Measurements from ENCODE around the gene MAPKAPK5. TPM values are rescaled to one million over a fixed set of nuclear protein-coding genes. Genes with fewer than 3 reads are reported as not detected.
A peak's percentile ranks its signal among the peaks of the same experiment; 100 is the strongest.

MAPKAPK5 gene
- total and polyA plus RNA-seq, 4 donors: 10.9 to 26.3 (median 12.6) TPM

DNA sequence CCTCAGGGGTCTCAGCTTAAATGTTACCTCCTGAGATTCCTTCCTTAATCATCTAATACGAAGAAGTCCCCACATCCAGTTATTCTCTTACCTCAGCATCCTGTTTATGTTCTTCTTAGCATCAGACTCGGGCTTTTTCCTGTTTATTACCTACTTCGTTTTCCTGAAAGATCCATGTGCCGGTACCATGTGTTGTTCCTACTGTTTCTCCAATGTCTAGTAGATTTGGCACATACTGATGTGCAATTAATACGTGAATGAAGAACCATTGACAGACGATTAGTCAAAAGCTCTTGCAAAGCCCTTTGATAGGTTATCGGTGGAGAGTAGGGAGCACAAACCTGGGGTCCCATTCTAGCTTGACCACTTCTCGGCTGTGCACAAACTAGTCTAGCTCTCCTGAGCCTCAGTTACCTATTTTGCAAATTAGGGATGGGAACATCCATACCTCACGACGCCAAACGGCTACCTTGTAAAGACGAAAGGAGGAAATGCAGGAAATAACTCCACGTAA is 735 bp upstream of the MAPKAPK5 start:
- peaks cover 0 to 8% (median 3%) of the 10 kb centered on the region in 4 donors for H3K36me3 ChIP-seq (ENCODE audit: control insufficient read depth in 4 of 4, insufficient read depth in 3 of 4, low read depth in 1 of 4, low read length in 3 of 4)
- H3K4me3 ChIP-seq (ENCODE audit: low read depth in 1 of 3, low read length in 3 of 3): peak overlapping the region; percentile 69 to 99 (median 98)
- H3K9ac ChIP-seq (ENCODE audit: low read depth in 1 of 2, low read length in 2 of 2): peak overlapping the region; percentile 92 to 94
- no peak for DNase-seq (ENCODE audit: low spot score)
- H3K9me3 ChIP-seq (ENCODE audit: control insufficient read depth in 4 of 4, low read length in 3 of 4): no peaks in the 10 kb centered on the region
- TF ChIP-seq HNF4A (conservative IDR thresholded peaks at IDR 0.05) (peak in 1 of 2 donors; percentile 10), RXRA (IDR thresholded peaks at IDR 0.05) (no peak)
- no peaks in the 10 kb centered on the region for H3K27me3 ChIP-seq (ENCODE audit: control insufficient read depth in 4 of 4, insufficient read depth in 4 of 4, low read length in 3 of 4)
- under 1% methylated on average over 13 of the region's 13 CpGs for WGBS
- peaks cover 14 to 42% (median 33%) of the 10 kb centered on the region in 4 donors for H3K4me1 ChIP-seq (ENCODE audit: control insufficient read depth in 4 of 4, insufficient read depth in 4 of 4, low read length in 3 of 4)
- peak overlapping the region; percentile 94 to 95 for H3K27ac ChIP-seq (ENCODE audit: low read depth in 1 of 2, low read length in 2 of 2)

DNA sequence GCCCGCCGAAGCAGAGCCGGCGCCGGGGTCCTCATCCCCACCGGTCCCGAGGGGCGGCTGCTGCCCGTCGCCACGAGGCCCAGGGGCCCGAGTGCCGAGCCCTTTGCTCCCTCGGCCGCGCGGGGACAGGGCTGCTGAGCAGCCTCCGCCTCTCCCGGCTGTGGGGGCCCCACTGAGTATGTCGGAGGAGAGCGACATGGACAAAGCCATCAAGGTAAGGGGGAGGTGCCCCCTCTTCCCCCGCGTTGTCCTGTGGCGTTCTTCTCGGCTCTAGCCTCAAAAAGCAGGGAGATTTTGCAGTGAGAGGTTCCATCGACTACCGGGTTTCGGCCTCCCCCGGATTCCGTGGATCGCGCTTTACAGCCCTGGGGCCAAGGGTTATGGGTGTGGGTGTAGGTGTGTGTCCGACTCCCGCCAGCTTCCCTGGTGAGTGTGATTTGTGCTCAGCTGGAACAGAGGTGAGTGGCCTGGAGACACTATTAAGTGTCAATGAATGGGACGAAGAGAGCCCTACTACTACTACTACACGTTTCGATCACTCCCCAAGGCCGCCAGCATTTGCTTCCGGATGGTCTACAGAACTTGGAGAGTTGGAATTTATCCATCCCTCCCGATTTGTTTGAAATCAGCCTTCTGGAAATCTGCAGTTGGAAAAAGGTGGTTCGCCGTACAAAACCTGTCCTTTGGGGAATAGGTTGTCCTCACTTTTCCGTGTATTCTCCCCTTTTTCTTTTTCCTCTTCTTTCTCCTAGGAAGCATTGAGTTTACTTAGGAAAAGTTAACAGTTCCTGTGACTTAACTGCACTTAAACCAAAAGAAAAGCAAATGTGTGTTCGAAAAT is 748 bp downstream of the MAPKAPK5 start:
- TF ChIP-seq SP1 (IDR thresholded peaks at IDR 0.05) (no peak), TAF1 (conservative IDR thresholded peaks at IDR 0.05) (no peak)
- Histone ChIP-seq H3K4me1 (ENCODE audit: control insufficient read depth in 4 of 4, insufficient read depth in 4 of 4, low read length in 3 of 4) (peaks cover 14 to 42% (median 33%) of the 10 kb centered on the region in 4 donors), H3K27me3 (ENCODE audit: control insufficient read depth in 4 of 4, insufficient read depth in 4 of 4, low read length in 3 of 4) (no peaks in the 10 kb centered on the region), H3K9me3 (ENCODE audit: control insufficient read depth in 4 of 4, low read length in 3 of 4) (no peaks in the 10 kb centered on the region), H3K9ac (ENCODE audit: low read depth in 1 of 2, low read length in 2 of 2) (peak overlapping the region; percentile 45 to 70), H3K27ac (ENCODE audit: low read depth in 1 of 2, low read length in 2 of 2) (peak overlapping the region; percentile 94 to 95), H3K36me3 (ENCODE audit: control insufficient read depth in 4 of 4, insufficient read depth in 3 of 4, low read depth in 1 of 4, low read length in 3 of 4) (peaks cover 2 to 8% (median 3%) of the 10 kb centered on the region in 4 donors), H3K4me3 (ENCODE audit: low read depth in 1 of 3, low read length in 3 of 3) (peak overlapping the region; percentile 65 to 99 (median 69))
- WGBS: 2% methylated on average over 44 of the region's 44 CpGs
- peak; percentile 43 for DNase-seq (ENCODE audit: low spot score)

- no peak overlapping the region for H3K4me3 ChIP-seq (ENCODE audit: low read depth in 1 of 3, low read length in 3 of 3)
- no peak for DNase-seq (ENCODE audit: low spot score)
- no peak overlapping the region for H3K9ac ChIP-seq (ENCODE audit: low read depth in 1 of 2, low read length in 2 of 2)
- no peak for TF ChIP-seq ZBTB33 (IDR thresholded peaks at IDR 0.05)
- TF ChIP-seq, protein P1, sequence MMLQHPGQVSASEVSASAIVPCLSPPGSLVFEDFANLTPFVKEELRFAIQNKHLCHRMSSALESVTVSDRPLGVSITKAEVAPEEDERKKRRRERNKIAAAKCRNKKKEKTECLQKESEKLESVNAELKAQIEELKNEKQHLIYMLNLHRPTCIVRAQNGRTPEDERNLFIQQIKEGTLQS (IDR thresholded peaks at IDR 0.05): no peak
- TF ChIP-seq, protein P2, sequence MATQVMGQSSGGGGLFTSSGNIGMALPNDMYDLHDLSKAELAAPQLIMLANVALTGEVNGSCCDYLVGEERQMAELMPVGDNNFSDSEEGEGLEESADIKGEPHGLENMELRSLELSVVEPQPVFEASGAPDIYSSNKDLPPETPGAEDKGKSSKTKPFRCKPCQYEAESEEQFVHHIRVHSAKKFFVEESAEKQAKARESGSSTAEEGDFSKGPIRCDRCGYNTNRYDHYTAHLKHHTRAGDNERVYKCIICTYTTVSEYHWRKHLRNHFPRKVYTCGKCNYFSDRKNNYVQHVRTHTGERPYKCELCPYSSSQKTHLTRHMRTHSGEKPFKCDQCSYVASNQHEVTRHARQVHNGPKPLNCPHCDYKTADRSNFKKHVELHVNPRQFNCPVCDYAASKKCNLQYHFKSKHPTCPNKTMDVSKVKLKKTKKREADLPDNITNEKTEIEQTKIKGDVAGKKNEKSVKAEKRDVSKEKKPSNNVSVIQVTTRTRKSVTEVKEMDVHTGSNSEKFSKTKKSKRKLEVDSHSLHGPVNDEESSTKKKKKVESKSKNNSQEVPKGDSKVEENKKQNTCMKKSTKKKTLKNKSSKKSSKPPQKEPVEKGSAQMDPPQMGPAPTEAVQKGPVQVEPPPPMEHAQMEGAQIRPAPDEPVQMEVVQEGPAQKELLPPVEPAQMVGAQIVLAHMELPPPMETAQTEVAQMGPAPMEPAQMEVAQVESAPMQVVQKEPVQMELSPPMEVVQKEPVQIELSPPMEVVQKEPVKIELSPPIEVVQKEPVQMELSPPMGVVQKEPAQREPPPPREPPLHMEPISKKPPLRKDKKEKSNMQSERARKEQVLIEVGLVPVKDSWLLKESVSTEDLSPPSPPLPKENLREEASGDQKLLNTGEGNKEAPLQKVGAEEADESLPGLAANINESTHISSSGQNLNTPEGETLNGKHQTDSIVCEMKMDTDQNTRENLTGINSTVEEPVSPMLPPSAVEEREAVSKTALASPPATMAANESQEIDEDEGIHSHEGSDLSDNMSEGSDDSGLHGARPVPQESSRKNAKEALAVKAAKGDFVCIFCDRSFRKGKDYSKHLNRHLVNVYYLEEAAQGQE (IDR thresholded peaks at IDR 0.05): no peak
- no peak for TF ChIP-seq HNF4G (IDR thresholded peaks at IDR 0.05)
- no peak for TF ChIP-seq EGR1 (IDR thresholded peaks at IDR 0.05; ENCODE audit: low read depth in 2 of 2)
- no peak overlapping the region for H3K27ac ChIP-seq (ENCODE audit: low read depth in 1 of 2, low read length in 2 of 2)
- no peaks in the 10 kb centered on the region for H3K27me3 ChIP-seq (ENCODE audit: control insufficient read depth in 4 of 4, insufficient read depth in 4 of 4, low read length in 3 of 4)
- H3K4me1 ChIP-seq (ENCODE audit: control insufficient read depth in 4 of 4, insufficient read depth in 4 of 4, low read length in 3 of 4): peaks cover 7 to 28% (median 24%) of the 10 kb centered on the region in 4 donors
- H3K36me3 ChIP-seq (ENCODE audit: control insufficient read depth in 4 of 4, insufficient read depth in 3 of 4, low read depth in 1 of 4, low read length in 3 of 4): peaks cover 0 to 4% (median under 1%) of the 10 kb centered on the region in 4 donors
- no peaks in the 10 kb centered on the region for H3K9me3 ChIP-seq (ENCODE audit: control insufficient read depth in 4 of 4, low read length in 3 of 4)
- 73% methylated on average over 2 of the region's 2 CpGs for WGBS
Observed at GRCh38 chr12:111846016-111846415, 4.0 kb downstream of the MAPKAPK5 start.
